Astrocyte of the hippocampus (primary cell): ENCODE measurements around the gene SLFN13.
"Not testable (repeated sequence)": the region's sequence is repeated elsewhere in the genome, so short reads cannot be mapped to it uniquely, and the experiment has no call there.

Source experiments
- DNase-seq: peaks from one replicate; pipeline ENCODE4 v3.0.0; 2011; ENCODE audit warnings: low read depth, low spot score

The SLFN13 gene

GRCh38 chr17:35433075-35433894, 15.3 kb downstream of the SLFN13 start:
- DNase-seq, result peak; percentile 98

GRCh38 chr17:35432176-35433074, 16.1 kb downstream of the SLFN13 start, which contains the start of gene SLFN12:
Gene SLFN12, minus strand, starts transcription at chr17:35432500. Its CDS starts 9,472 bp downstream, at chr17:35423028.
- DNase-seq, result peak; percentile 94

GRCh38 chr17:35429702-35430101, 18.9 kb downstream of the SLFN13 start:
- DNase-seq, result no peak

- no peak for DNase-seq
These were observed 20.3 kb downstream of the SLFN13 start for GRCh38 chr17:35428229-35428628.

- peak; percentile 45 for DNase-seq
These were observed 24.8 kb downstream of the SLFN13 start for GRCh38 chr17:35423761-35424160.

GRCh38 chr17:35421069-35421468, 27.5 kb downstream of the SLFN13 start:
- DNase-seq, result not testable (repeated sequence)

- no peak for DNase-seq
These were observed 31.9 kb downstream of the SLFN13 start for GRCh38 chr17:35416659-35417058.

- not testable (repeated sequence) for DNase-seq
These were observed 33.9 kb downstream of the SLFN13 start for GRCh38 chr17:35414707-35415106.

- DNase-seq, result no peak
These were observed 34.3 kb downstream of the SLFN13 start for GRCh38 chr17:35414247-35414646.

GRCh38 chr17:35407531-35407930, 41.0 kb downstream of the SLFN13 start:
- DNase-seq, result no peak

- DNase-seq, result no peak
These were observed 42.0 kb downstream of the SLFN13 start for GRCh38 chr17:35406568-35406967.

- DNase-seq, result no peak
These were observed 44.2 kb downstream of the SLFN13 start for GRCh38 chr17:35404360-35404759.

- DNase-seq, result not testable (repeated sequence)
These were observed 54.8 kb downstream of the SLFN13 start for GRCh38 chr17:35393783-35394182.

GRCh38 chr17:35390663-35391062, 57.9 kb downstream of the SLFN13 start:
- no peak for DNase-seq

GRCh38 chr17:35390156-35390555, 58.4 kb downstream of the SLFN13 start:
- DNase-seq, result no peak

GRCh38 chr17:35387496-35387895, 61.1 kb downstream of the SLFN13 start:
- no peak for DNase-seq
